HL-60 (cell line): Measurements from ENCODE around the gene L3MBTL3.
A peak's percentile ranks its signal among the peaks of the same experiment; 100 is the strongest.

Experiments
- DNase-seq, 2 experiments: peaks; one replicate each; pipeline ENCODE4 v3.0.0-alpha.2; 2010 to 2020; ENCODE audit warnings: low read depth in 1 of 2, low spot score in 1 of 2
- H3K27ac ChIP-seq: fragments of 250-450 bp; sonication (Bioruptor Pico); replicated peaks from 2 replicates; pipeline ENCODE4 v1.5.1; 2020; ENCODE audit warnings: mild to moderate bottlenecking, moderate library complexity
- H3K27me3 ChIP-seq: fragments of 250-450 bp; sonication (Bioruptor Pico); 2 replicates; pipeline ENCODE4 v1.5.1; 2021; ENCODE audit warnings: mild to moderate bottlenecking, moderate library complexity; ENCODE audit not compliant: insufficient read depth, poor library complexity, severe bottlenecking
- H3K4me3 ChIP-seq: replicated peaks from 2 replicates; pipeline ENCODE4 v1.5.1; 2011; ENCODE audit warnings: mild to moderate bottlenecking, control low read depth, low read length; ENCODE audit not compliant: insufficient read depth
- CTCF ChIP-seq: IDR thresholded peaks from one replicate; pipeline ENCODE4 v1.5.1; 2011; ENCODE audit warnings: low read length, control low read depth, inconsistent platforms; ENCODE audit not compliant: insufficient read depth
- GABPA ChIP-seq: IDR thresholded peaks from 2 replicates; pipeline ENCODE4 v1.6.1; 2012; ENCODE audit warnings: low read depth
- POLR2AphosphoS5 ChIP-seq: IDR thresholded peaks from 2 replicates; pipeline ENCODE4 v1.6.1; 2012; ENCODE audit warnings: low read depth
- REST ChIP-seq: IDR thresholded peaks from 2 replicates; pipeline ENCODE4 v1.6.1; 2012; ENCODE audit warnings: low read depth; ENCODE audit not compliant: insufficient replicate concordance
- SPI1 ChIP-seq: IDR thresholded peaks from 2 replicates; pipeline ENCODE4 v1.6.1; 2012; ENCODE audit warnings: low read depth, mild to moderate bottlenecking, borderline replicate concordance

The L3MBTL3 gene

GRCh38 chr6:130093546-130093945 is 75.2 kb downstream of the L3MBTL3 start:
- no peak for DNase-seq
- no peaks in the 10 kb centered on the region for H3K27me3 ChIP-seq
- no peak overlapping the region for H3K27ac ChIP-seq
- TF ChIP-seq SPI1 (no peak), GABPA (no peak), REST (no peak), CTCF (no peak)
- H3K4me3 ChIP-seq = no peak overlapping the region

GRCh38 chr6:130098317-130098716 is 79.9 kb downstream of the L3MBTL3 start:
- no peak for DNase-seq
- no peaks in the 10 kb centered on the region for H3K27me3 ChIP-seq
- H3K27ac ChIP-seq = no peak overlapping the region
- no peak overlapping the region for H3K4me3 ChIP-seq
- TF ChIP-seq GABPA (no peak), POLR2AphosphoS5 (no peak)

GRCh38 chr6:130099119-130099518 is 80.7 kb downstream of the L3MBTL3 start:
- H3K4me3 ChIP-seq = no peak overlapping the region
- no peaks in the 10 kb centered on the region for H3K27me3 ChIP-seq
- DNase-seq = no peak
- H3K27ac ChIP-seq = no peak overlapping the region
- TF ChIP-seq POLR2AphosphoS5 (no peak), GABPA (no peak), SPI1 (no peak), REST (no peak), CTCF (no peak)

GRCh38 chr6:130105996-130106704 is 87.8 kb downstream of the L3MBTL3 start:
- Histone ChIP-seq H3K4me3 (no peak overlapping the region), H3K27ac (peak overlapping the region; percentile 51), H3K27me3 (no peaks in the 10 kb centered on the region)
- peak in 1 of 2 experiments; percentile 73 for DNase-seq
- TF ChIP-seq SPI1 (peak; percentile 99), REST (no peak)
